ENCODE data around the gene EXOC8.

Gene EXOC8

DNA sequence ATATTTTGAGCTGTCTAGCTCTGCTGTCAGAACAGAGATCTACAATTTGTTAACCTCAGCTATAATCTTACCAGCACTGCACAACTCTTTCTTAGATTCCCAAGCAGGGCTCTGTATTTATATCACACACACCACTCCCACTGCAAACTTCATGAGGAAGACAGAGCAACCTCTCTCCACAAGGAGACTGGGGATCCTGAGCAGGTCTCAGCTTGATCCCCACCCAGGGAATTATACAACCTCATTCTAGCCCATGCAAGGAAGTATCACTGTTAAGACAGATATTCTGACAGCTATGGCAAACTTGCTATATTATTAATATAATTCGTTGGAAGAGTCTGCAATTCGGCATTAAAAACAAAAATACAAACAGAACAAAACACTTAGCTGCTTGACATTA is 44.1 kb upstream of the EXOC8 start:
- DNase-seq (ENCODE audit: low read depth): no peak
- TF ChIP-seq, protein P1, sequence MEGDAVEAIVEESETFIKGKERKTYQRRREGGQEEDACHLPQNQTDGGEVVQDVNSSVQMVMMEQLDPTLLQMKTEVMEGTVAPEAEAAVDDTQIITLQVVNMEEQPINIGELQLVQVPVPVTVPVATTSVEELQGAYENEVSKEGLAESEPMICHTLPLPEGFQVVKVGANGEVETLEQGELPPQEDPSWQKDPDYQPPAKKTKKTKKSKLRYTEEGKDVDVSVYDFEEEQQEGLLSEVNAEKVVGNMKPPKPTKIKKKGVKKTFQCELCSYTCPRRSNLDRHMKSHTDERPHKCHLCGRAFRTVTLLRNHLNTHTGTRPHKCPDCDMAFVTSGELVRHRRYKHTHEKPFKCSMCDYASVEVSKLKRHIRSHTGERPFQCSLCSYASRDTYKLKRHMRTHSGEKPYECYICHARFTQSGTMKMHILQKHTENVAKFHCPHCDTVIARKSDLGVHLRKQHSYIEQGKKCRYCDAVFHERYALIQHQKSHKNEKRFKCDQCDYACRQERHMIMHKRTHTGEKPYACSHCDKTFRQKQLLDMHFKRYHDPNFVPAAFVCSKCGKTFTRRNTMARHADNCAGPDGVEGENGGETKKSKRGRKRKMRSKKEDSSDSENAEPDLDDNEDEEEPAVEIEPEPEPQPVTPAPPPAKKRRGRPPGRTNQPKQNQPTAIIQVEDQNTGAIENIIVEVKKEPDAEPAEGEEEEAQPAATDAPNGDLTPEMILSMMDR (conservative IDR thresholded peaks at IDR 0.05; ENCODE audit: low read length): no peak

DNA sequence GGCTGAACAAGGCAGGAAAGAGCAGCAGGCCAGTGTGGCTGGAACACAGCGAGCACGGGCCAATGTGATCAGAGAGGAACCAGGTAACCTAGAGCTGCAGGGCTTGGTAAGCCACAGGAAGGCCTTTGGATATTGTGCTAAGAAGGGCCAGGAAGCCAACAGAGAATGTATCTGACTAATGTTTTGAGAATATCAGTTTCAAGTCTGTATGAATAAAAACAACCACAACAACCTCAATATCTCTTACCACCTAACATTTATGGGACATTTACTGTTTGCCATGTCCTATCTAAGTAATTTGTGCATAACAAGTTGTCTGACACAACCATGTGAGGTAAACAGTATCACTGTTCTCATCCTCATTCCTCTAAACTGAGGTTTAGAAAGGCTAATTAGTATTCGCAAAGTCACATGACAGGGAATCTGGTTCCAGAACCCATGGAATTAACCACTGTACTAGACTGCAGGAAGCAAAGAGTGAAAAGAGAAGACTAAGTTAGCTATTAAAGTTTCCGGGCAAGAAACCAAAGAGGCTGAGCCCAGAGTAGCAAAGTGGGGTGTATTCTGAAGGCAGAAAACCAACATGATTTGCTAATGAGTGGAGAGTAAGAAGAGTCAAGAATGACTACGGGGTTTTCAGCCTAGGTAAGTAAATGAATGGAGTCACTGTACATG is 39.4 kb upstream of the EXOC8 start:
- H3K4me3 ChIP-seq (ENCODE audit: low read length): no peak overlapping the region
- no peak for DNase-seq (ENCODE audit: low read depth)
- TF ChIP-seq, protein P1 (conservative IDR thresholded peaks at IDR 0.05; ENCODE audit: low read length): no peak

More for the DNA sequence above, 44.1 kb upstream of the EXOC8 start:
- no peak overlapping the region for H3K4me3 ChIP-seq (ENCODE audit: low read length)

DNA sequence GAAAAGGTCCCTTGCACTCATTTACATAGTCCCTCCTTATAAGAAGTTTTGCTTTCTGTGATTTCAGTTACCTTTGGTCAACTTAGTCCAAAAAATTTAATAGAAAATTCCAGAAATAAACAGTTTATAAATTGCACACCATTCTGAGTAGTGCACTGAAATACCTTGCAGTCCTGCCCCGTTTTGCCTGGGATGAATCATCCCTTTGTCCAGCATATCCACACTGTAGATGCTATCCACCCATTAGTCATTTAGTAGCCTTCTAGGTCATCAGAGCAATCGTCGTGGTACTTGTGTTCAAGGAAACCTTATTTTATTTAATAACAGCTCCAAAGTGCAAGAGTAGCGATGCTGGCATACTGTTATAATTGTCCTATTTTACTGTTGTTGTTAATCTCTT is 38.4 kb upstream of the EXOC8 start:
- no peak for DNase-seq (ENCODE audit: low read depth)
- TF ChIP-seq, protein P1 (conservative IDR thresholded peaks at IDR 0.05; ENCODE audit: low read length): no peak
- H3K4me3 ChIP-seq (ENCODE audit: low read length): no peak overlapping the region

DNA sequence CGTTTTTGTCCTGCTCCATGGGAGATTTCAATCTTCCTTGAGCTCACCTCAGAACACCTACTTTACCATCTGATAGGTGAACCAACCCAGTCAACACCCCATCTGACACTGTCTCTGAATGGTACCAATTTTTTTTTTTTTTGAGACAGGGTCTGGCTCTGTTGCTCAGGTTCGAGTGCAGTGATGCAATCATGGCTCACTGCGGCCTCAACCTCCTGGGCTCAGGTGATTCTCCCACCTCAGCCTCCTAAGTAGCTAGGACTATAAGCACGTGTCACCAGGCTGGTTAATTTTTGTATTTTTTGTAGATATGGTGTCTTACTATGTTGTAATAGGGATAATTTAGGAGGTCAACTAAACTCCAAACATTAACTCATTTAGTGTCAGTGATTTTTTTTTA is 36.7 kb upstream of the EXOC8 start:
- DNase-seq (ENCODE audit: low read depth): no peak
- TF ChIP-seq, protein P1 (conservative IDR thresholded peaks at IDR 0.05; ENCODE audit: low read length): no peak

DNA sequence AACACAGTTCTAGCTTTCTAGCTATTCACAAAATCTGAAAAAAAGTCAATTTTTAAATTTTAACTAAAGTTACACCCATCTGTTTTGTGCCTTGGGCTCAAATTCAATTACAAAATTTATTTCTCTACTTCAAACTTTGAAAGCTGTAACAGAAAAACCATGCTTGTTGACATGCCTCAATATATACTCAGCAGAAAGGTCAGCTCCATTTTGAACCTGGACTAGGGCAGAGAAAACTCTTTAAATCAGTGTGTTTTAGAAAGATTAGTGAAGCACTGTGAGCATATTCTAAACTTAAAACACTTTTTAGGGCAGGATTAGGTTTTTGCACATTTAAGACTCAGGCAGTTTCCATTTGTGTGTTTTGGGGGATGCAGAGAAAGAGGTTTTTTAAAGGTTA is 34.8 kb upstream of the EXOC8 start:
- TF ChIP-seq, protein P1 (conservative IDR thresholded peaks at IDR 0.05; ENCODE audit: low read length): no peak
- H3K4me3 ChIP-seq (ENCODE audit: low read length): no peak overlapping the region
- DNase-seq (ENCODE audit: low read depth): no peak

More for the DNA sequence above, 36.7 kb upstream of the EXOC8 start:
- no peak overlapping the region for H3K4me3 ChIP-seq (ENCODE audit: low read length)

DNA sequence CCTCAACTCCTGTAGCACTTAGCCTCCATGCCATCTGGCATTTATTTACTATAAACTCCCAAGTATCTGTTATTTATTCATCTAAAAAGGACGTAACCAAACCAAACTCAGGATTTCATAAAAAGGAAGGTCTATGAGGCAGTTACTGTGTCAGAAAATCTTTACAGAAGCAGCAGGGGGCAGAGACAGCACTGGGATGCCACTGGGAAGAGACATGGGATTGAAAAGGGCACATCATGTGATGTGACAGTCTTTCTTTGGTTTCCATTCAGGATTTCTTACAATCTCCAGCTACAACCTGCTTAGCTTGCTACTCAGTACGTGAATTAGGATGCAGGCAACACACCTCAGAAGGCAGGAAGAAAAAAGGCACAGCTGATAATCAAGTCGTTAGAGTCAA is 31.6 kb upstream of the EXOC8 start:
- TF ChIP-seq, protein P1 (conservative IDR thresholded peaks at IDR 0.05; ENCODE audit: low read length): 0 out of 2 replicates have a peak, but pooled peaks have one; percentile 15
- DNase-seq (ENCODE audit: low read depth): no peak
- no peak overlapping the region for H3K4me3 ChIP-seq (ENCODE audit: low read length)

DNA sequence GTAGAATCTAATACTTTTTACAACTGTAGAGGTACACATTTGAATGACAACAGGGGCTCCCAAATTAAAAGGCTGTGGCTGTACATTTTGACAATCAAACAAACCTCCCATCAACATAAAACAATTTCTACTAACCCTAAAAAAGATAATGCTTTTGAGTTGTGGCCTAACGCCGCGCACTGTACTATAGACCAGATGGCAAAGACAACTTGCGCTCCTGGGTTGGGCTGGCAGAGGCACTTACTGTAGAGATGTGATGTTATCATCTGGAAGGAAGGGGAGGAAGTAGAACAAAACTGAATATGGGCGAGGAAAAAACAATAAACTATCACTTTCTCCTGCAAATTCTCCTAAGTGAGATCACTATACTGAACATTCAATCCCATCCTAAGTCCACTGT is 26.5 kb upstream of the EXOC8 start:
- H3K4me3 ChIP-seq (ENCODE audit: low read length): no peak overlapping the region
- DNase-seq (ENCODE audit: low read depth): no peak
- TF ChIP-seq, protein P1 (conservative IDR thresholded peaks at IDR 0.05; ENCODE audit: low read length): no peak
